Measurements from ENCODE around the gene HOXB7.

The HOXB7 gene

DNA sequence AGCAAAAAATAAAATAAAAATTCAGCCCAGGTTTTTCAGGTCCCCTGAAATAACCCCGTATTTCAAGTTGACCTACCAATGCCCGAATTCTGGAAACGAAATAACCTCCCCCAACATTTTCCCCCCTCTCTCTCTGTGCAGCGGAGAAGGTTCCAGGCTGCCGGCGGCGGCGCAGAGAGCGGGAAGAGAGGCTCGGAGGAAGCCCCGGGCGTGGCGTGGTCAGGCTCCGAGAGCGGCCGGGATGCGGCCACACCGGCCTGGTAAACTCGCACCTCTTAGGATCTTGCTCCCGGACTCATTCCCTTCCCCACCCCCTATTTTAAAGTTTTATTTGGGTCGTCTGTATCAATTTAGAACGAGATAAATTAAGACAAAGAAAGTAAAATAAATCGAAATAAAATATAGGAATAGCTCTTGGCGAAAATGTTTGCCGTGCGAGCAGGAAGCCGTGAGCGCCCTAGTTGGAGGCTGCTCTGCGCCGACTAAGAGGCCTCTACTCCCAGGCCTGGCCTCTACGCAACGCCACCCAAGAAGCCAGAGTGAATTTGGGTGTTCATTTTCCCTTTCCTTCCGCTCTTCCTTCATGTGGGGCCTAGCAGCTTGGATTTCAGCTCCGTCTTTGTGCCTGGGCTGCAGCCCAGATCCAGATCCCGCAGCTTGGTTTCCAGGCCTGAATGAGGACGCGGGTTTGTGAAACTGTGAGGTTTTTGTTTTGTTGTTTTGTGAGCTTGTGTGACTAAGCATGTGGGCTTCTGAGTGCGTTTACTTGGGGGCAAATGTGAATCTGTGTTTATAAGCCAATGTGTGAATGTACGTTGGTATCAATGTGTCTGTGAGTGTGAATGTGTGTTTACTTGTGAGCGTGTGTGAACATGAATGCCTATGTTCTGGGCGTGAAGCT lies 4.6 kb downstream of the HOXB7 start:
- Mint-ChIP-seq H3K9me3 (no peaks in the 10 kb centered on the region), H3K27me3 (peaks cover 67 to 94% of the 10 kb centered on the region in 2 donors), H3K4me1 (ENCODE audit: low read depth in 2 of 2) (peaks cover 19 to 31% of the 10 kb centered on the region in 2 donors), H3K4me3 (no peak overlapping the region), H3K27ac (no peak overlapping the region), H3K36me3 (ENCODE audit: insufficient read depth) (peaks cover 7% of the 10 kb centered on the region)
- ATAC-seq (replicated peaks), result no peak
- no peak for DNase-seq

DNA sequence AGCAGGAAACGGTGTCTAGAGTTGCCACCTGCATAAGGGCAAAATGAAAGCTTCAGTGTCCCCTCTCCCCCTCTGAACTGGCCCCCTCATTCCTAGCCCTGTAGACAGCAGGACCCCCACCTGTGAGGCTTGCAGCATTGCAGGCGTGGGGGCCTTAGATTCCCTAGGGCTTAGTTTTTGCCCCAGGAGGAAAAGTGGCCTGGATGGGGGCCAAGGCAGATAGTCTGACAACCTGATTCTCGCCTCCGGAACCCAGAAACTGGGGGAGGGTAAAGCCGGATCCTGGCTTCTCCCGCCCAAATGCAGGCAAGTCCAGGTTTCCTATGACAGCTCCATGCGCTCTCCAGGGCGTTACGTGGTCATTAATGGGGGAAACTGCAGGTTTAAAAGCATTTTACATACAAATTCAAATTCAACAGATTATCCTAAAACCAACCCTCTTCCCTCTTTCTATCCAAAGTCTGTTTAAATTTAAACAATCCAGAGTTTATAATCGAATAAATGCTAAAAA lies 5.4 kb downstream of the HOXB7 start:
- peaks cover 11 to 26% of the 10 kb centered on the region in 2 donors for H3K4me1 Mint-ChIP-seq (ENCODE audit: low read depth in 2 of 2)
- H3K27ac Mint-ChIP-seq, result no peak overlapping the region
- H3K4me3 Mint-ChIP-seq, result no peak overlapping the region
- no peaks in the 10 kb centered on the region for H3K9me3 Mint-ChIP-seq
- DNase-seq (no peak), ATAC-seq (replicated peaks) (no peak)
- H3K27me3 Mint-ChIP-seq, result peaks cover 70 to 94% of the 10 kb centered on the region in 2 donors
- H3K36me3 Mint-ChIP-seq (ENCODE audit: insufficient read depth), result peaks cover 2% of the 10 kb centered on the region

DNA sequence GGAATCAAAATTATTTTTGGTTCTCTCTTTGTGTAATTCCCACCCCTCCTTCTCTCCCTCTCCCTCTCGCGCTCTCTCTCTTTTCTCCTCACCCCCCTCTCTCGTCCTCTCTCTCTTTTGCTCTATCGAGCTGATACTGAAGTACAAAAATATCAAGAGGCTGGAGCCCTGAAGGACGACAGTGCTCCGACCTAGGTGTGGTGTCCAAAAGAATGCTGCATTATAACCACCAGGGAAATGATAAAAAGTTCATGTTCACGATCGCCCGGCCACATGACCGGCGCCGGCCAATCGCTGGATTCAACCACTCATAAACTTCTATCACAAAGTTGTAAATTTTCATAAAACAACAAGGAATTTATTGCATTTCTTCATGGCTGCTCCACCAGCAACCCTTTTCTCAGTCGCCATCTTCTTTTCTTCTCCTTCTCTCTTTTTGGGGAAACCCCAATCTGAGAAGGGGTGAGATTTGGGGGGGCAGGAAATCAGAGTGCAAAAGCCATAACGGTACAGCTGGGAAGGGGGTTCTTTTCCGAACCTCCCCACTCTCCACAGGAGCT lies 6.0 kb downstream of the HOXB7 start, which contains the start of gene HOXB6:
Gene HOXB6, minus strand, starts transcription at position 217 of the 560 bp plus-strand sequence. CDS start 6,836 bp downstream, outside the sequence.
- DNase-seq (no peak), ATAC-seq (replicated peaks) (no peak)
- peaks cover 2% of the 10 kb centered on the region for H3K36me3 Mint-ChIP-seq (ENCODE audit: insufficient read depth)
- peaks cover 11 to 26% of the 10 kb centered on the region in 2 donors for H3K4me1 Mint-ChIP-seq (ENCODE audit: low read depth in 2 of 2)
- no peak within 1 kb of the TSS for H3K27ac Mint-ChIP-seq
- H3K27me3 Mint-ChIP-seq, result peaks cover 76 to 100% of the 10 kb centered on the region in 2 donors
- no peaks in the 10 kb centered on the region for H3K9me3 Mint-ChIP-seq
- peak within 1 kb of the TSS in 1 of 2 donors; percentile 50 for H3K4me3 Mint-ChIP-seq

DNA sequence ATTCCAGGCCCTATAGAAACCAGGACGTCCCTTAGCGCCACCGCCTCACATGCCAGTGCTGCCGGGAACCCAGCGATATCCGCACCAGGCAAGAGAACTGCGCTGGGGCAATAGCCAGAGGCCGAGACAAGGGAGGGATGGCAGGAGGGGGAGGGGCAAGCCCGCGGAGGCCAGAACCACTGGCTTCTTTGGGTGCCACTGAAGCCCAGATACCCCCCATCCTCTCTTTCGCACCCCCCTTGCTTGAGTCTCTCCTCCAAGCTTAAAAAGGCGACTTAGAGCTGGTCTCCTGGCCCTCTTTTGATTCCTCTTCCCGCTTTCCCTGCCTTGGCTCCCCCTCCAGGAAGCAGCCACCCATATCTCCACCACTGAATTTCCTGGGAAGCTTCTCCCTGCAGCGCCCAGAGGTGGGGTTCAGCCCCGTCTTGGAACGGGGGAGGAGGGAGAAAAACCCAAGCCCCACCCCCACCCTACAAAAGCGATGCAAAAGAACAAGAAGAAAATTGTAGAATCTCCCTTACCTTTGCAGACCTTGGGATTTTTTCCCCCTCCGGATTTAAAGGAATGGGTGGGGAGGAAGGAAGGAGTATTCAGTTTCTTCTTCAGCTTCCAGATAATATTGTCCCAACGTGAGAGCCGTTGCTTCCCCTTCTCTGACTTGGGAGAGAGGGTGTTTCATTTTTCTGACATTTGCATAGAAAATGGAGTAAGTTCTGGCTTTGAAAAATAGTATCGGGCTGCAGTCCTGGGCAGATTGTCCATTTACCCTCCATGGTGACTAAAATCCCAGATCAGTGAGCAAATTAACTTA lies 6.7 kb downstream of the HOXB7 start:
- H3K9me3 Mint-ChIP-seq, result no peaks in the 10 kb centered on the region
- H3K27ac Mint-ChIP-seq, result no peak overlapping the region
- no peak for DNase-seq
- H3K36me3 Mint-ChIP-seq (ENCODE audit: insufficient read depth), result peaks cover 2% of the 10 kb centered on the region
- no peak for ATAC-seq (replicated peaks)
- H3K27me3 Mint-ChIP-seq, result peaks cover 82 to 100% of the 10 kb centered on the region in 2 donors
- no peak overlapping the region for H3K4me3 Mint-ChIP-seq
- H3K4me1 Mint-ChIP-seq (ENCODE audit: low read depth in 2 of 2), result peaks cover 11 to 25% of the 10 kb centered on the region in 2 donors

DNA sequence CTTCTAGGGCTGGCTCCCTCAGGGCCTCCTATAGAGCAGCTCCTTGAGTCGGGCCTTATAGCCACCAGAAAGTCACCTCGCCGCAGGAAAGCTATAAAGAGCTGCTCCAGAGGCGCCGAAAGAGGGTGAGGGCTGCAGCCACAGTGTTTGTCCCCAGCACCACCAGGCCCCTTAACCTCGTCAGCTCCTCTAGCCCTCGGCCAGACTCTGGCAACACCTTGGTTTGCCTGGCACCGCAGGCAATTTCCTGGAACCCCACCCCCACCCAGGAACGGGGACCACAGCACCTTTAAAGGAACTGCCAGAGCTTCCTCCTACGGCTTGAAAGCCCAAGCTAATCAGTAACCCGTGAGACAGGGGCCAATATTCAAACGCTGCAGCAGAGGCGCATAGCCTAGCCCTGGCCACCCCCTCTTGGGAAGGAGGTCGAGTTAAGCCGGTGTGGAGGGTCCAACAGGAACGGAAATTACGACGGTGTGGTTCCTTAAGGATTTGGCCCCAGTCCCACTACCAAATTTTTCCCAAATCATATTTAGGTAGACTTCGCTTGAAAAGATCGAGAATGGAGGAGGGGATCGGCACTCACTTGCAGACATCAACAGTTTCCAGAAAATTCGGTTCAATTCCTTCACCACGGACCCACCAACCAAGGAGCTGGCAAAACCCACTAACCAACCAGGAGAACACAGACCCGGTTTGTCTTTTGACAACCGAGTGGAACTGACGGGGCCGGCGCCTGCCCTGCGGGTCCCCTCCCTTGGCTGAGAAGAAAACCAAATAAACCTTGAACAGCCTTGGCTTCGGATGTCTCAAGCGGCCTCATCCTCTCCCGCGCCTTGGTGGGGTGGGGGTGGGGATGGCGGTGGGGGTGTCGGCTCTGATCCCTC lies 9.0 kb downstream of the HOXB7 start:
- peaks cover 12% of the 10 kb centered on the region for H3K36me3 Mint-ChIP-seq (ENCODE audit: insufficient read depth)
- H3K27me3 Mint-ChIP-seq, result peaks cover 94 to 100% of the 10 kb centered on the region in 2 donors
- peaks cover 30 to 42% of the 10 kb centered on the region in 2 donors for H3K4me1 Mint-ChIP-seq (ENCODE audit: low read depth in 2 of 2)
- no peak overlapping the region for H3K27ac Mint-ChIP-seq
- DNase-seq (no peak), ATAC-seq (replicated peaks) (peak; percentile 2)
- no peaks in the 10 kb centered on the region for H3K9me3 Mint-ChIP-seq
- peak overlapping the region in 1 of 2 donors; percentile 59 for H3K4me3 Mint-ChIP-seq

DNA sequence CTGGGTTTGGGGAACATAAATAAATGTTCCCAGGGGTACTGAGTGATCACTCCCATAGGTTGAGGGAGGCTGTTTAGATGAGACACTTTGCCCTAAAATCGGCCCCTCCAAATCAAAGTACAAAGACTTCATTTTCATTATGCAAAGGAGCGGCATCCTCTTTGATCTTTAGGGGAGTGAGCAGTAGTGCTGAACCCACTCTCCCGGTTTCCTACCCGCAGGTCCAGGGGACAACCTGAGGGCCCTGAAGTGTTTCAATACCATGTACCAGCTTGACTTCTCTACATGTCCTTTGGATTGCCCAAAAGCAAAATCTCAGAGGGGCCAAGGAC lies 9.6 kb downstream of the HOXB7 start:
- Mint-ChIP-seq H3K4me1 (ENCODE audit: low read depth in 2 of 2) (peaks cover 36 to 49% of the 10 kb centered on the region in 2 donors), H3K9me3 (no peaks in the 10 kb centered on the region), H3K27ac (no peak overlapping the region), H3K4me3 (no peak overlapping the region), H3K36me3 (ENCODE audit: insufficient read depth) (peaks cover 13% of the 10 kb centered on the region), H3K27me3 (peaks cover 95 to 100% of the 10 kb centered on the region in 2 donors)
- ATAC-seq (replicated peaks) (no peak), DNase-seq (no peak)

DNA sequence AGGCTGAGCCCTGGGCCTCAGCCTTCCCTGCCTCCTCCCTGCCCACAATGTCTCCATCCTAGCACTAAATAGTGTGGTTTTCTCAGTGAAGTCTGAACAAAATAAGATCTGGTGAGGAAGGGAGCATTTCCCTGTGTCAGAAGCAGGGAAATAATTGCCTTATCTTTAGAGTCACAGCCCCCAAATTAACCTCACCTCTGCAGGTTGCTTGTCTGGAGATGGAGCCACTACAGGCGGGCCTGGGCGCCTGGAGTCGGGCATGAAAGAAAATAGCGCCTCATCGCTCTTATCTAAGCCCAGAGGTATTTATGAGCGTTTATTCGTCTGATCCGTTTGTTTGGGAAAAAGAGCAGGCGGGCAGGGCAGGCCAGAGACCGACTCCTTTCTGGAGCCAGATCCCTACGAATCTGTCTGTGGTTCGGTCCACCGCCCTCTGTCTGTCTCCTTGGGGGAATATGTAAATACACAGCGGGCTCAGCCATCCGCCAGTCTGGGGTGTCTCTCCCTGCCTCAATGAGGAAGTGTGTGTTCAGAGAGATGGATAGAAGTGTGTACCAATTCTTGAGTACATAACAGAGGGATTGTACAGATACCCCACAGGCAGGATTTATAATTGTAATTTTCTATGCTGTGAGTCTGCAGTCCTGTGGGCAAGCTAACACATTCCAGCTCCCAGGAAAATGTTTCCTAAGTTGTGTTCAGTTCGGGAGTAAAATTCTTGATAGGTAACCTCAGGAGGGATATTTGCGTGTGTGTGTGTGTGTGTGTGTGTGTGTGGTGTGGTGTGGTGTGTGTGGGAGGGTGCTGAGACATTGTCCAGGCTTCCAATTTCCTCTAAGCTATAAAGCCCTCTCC lies 10.3 kb downstream of the HOXB7 start:
- peaks cover 36 to 49% of the 10 kb centered on the region in 2 donors for H3K4me1 Mint-ChIP-seq (ENCODE audit: low read depth in 2 of 2)
- no peaks in the 10 kb centered on the region for H3K9me3 Mint-ChIP-seq
- no peak for DNase-seq
- H3K27ac Mint-ChIP-seq, result no peak overlapping the region
- peaks cover 13% of the 10 kb centered on the region for H3K36me3 Mint-ChIP-seq (ENCODE audit: insufficient read depth)
- no peak overlapping the region for H3K4me3 Mint-ChIP-seq
- peaks cover 97 to 100% of the 10 kb centered on the region in 2 donors for H3K27me3 Mint-ChIP-seq
- ATAC-seq (replicated peaks), result no peak

DNA sequence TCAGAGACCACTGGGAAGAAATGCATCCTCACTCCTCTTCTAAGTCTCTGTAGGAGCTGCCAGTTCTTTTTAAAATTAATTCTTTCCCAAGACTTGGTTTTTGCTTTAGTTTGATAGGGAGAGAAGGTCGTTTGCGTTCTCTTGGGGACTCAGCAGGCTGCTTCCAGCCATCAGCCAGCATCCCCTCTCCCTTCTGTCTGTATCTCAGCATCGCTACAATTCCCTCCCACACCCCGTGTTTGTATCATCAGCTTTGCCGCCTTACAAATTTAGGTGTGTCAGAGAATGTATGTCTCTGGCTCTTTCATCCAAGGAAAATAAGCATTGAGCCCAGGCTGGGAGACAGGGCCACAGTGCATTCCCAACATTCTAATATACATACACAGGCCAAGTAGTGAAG lies 11.5 kb downstream of the HOXB7 start:
- Mint-ChIP-seq H3K27ac (no peak overlapping the region), H3K27me3 (peaks cover 92 to 100% of the 10 kb centered on the region in 2 donors), H3K9me3 (no peaks in the 10 kb centered on the region), H3K36me3 (ENCODE audit: insufficient read depth) (peaks cover 15% of the 10 kb centered on the region), H3K4me1 (ENCODE audit: low read depth in 2 of 2) (peaks cover 36 to 43% of the 10 kb centered on the region in 2 donors), H3K4me3 (peak overlapping the region in 1 of 2 donors; percentile 57)
- no peak for DNase-seq
- ATAC-seq (replicated peaks), result no peak

DNA sequence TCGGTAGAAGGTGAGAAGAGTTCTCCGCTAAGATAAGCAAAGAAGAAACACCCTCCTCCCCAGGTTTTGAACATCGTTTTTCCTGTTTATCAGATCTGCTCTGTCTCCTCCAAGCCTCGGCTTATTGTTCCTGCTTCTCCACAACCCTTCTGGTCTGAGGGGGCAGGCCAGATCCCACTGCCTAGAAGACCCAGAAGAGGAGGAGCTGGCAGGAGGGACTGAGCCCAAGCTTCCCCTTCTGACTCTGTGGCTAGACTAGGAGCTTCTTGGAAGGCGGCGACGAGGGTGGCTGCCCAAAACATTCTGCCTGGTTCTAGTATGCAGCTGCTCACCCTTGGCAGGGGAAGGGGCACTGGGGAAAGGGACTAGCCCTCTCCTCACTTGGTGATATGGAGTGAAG lies 12.1 kb downstream of the HOXB7 start:
- no peak for DNase-seq
- Mint-ChIP-seq H3K27me3 (peaks cover 91 to 100% of the 10 kb centered on the region in 2 donors), H3K36me3 (ENCODE audit: insufficient read depth) (peaks cover 16% of the 10 kb centered on the region), H3K4me3 (peak overlapping the region; percentile 57 to 86), H3K9me3 (no peaks in the 10 kb centered on the region), H3K27ac (no peak overlapping the region), H3K4me1 (ENCODE audit: low read depth in 2 of 2) (peaks cover 41 to 42% of the 10 kb centered on the region in 2 donors)
- ATAC-seq (replicated peaks), result no peak

DNA sequence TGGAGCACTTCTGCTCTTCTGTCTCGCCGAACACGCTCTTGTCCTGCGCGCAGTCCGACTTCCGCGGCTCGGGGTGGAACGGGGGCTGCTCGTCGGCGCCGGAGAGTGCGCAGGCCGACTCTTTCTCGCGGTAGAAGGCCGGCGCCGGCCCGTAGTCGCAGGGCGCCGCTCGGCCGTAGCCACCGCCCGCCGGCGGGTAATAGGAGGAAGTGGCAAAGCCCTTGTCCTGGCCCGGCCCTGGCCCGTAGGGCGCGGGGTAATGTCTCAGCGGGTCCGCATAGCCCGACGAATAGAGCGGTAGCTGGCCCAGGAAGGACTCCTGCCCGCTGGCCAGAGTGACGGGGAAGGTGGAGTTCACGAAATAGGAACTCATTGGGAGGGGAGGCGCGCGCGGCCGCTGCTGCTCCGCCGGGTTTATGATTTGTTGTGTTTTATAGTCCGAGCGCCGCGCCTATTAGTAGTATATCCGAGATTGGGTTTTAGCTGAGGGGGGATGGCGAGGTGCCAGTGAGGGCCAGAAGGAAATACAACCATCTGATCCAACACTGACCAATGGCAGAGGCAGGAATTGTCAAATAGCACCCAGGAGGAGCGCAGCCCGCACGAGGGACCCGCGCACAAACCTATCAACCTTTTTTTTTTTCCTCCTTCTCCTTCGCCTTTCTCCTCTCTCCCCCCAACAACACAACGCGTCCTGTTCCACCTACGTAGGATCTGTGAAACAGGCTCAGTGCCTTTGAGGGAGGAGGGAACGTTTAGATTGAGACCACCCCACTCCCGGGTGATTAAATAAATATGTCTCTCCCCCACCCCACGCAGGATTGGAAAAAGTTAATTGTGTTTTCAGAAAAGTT lies 12.8 kb downstream of the HOXB7 start:
- H3K4me3 Mint-ChIP-seq, result peak overlapping the region; percentile 57 to 86
- peak in 1 of 3 experiments; percentile 43 for DNase-seq
- peaks cover 89 to 100% of the 10 kb centered on the region in 2 donors for H3K27me3 Mint-ChIP-seq
- H3K36me3 Mint-ChIP-seq (ENCODE audit: insufficient read depth), result peaks cover 16% of the 10 kb centered on the region
- peak overlapping the region; percentile 44 to 66 for H3K27ac Mint-ChIP-seq
- H3K4me1 Mint-ChIP-seq (ENCODE audit: low read depth in 2 of 2), result peaks cover 43 to 44% of the 10 kb centered on the region in 2 donors
- H3K9me3 Mint-ChIP-seq, result no peaks in the 10 kb centered on the region
- peak; percentile 51 for ATAC-seq (replicated peaks)

DNA sequence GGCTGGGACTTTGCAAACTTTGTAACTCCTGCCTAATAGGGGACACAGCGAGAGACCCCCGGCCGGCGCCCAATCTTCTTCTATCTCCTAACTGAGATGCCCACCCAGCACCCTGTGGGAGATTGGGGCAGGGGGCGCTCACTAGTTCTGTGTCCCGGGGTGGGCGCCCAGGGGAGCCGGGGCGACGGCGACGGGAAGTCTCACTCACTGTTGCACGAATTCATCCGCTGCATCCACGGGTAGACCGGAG lies 13.4 kb downstream of the HOXB7 start:
- no peak for DNase-seq
- H3K4me3 Mint-ChIP-seq, result peak overlapping the region; percentile 57 to 86
- no peak for ATAC-seq (replicated peaks)
- peak overlapping the region in 1 of 2 donors; percentile 66 for H3K27ac Mint-ChIP-seq
- peaks cover 44% of the 10 kb centered on the region in 2 donors for H3K4me1 Mint-ChIP-seq (ENCODE audit: low read depth in 2 of 2)
- no peaks in the 10 kb centered on the region for H3K9me3 Mint-ChIP-seq
- peaks cover 16% of the 10 kb centered on the region for H3K36me3 Mint-ChIP-seq (ENCODE audit: insufficient read depth)
- peaks cover 89 to 100% of the 10 kb centered on the region in 2 donors for H3K27me3 Mint-ChIP-seq
